Keratinocyte (primary cell): ENCODE results near the gene CCR8. TPM values are rescaled to one million over a fixed set of nuclear protein-coding genes. Genes with fewer than 3 reads are reported as not detected.

ENCODE experiments used
- DNase-seq: peaks from one replicate; pipeline ENCODE4 v3.0.0-alpha.2; 2011; ENCODE audit warnings: low read depth, missing footprints, low spot score
- FAIRE-seq: peaks from 2 replicates; lab custom pipeline; 2011; peaks lifted over from hg19 to GRCh38; lab: Jason Lieb, UNC
- H2AFZ ChIP-seq: 2 replicates; pipeline ENCODE4 v1.6.0; 2012; ENCODE audit warnings: low read length, control low read depth, inconsistent platforms; ENCODE audit not compliant: control insufficient read depth
- H3K27ac ChIP-seq: 2 replicates; pipeline ENCODE4 v1.5.1; 2011; ENCODE audit warnings: low read length; ENCODE audit not compliant: control insufficient read depth, insufficient read depth
- H3K27me3 ChIP-seq: 3 replicates; pipeline ENCODE4 v1.6.0; 2011; ENCODE audit warnings: low read length; ENCODE audit not compliant: control insufficient read depth, insufficient read depth; ENCODE audit errors: extremely low read depth
- H3K36me3 ChIP-seq, 2 experiments: 2 replicates in 1 of 2; 3 replicates in 1 of 2; pipeline ENCODE4 v1.5.1; 2011; ENCODE audit warnings: low read length in 2 of 2, mild to moderate bottlenecking in 1 of 2; ENCODE audit not compliant: control insufficient read depth in 2 of 2, insufficient read depth in 2 of 2; ENCODE audit errors: extremely low read depth in 1 of 2
- H3K4me1 ChIP-seq: 3 replicates; pipeline ENCODE4 v1.5.1; 2011; ENCODE audit warnings: low read length; ENCODE audit not compliant: control insufficient read depth, insufficient read depth; ENCODE audit errors: extremely low read depth
- H3K4me2 ChIP-seq: 3 replicates; pipeline ENCODE4 v1.6.0; 2011; ENCODE audit warnings: low read depth, low read length; ENCODE audit not compliant: control insufficient read depth, insufficient read depth; ENCODE audit errors: extremely low read depth
- H3K4me3 ChIP-seq, 3 experiments: fragments of 200-600 bp in 1 of 3; sonication (generic) in 1 of 3; 2 replicates in 2 of 3; 3 replicates in 1 of 3; pipeline ENCODE4 v1.5.1; 2011 to 2016; ENCODE audit warnings: low read length in 3 of 3, mild to moderate bottlenecking in 3 of 3, control low read depth in 2 of 3, inconsistent platforms in 1 of 3, low read depth in 1 of 3, mixed read lengths in 1 of 3, mixed run types in 1 of 3, moderate library complexity in 1 of 3; ENCODE audit not compliant: control insufficient read depth in 2 of 3, insufficient read depth in 2 of 3; ENCODE audit errors: extremely low read depth in 1 of 3
- H3K79me2 ChIP-seq: 2 replicates; pipeline ENCODE4 v1.6.0; 2012; ENCODE audit warnings: low read length; ENCODE audit not compliant: control insufficient read depth, insufficient read depth
- H3K9ac ChIP-seq: 3 replicates; pipeline ENCODE4 v1.6.0; 2011; ENCODE audit warnings: low read length; ENCODE audit not compliant: control insufficient read depth, insufficient read depth; ENCODE audit errors: extremely low read depth
- H3K9me1 ChIP-seq: 3 replicates; pipeline ENCODE4 v1.6.0; 2011; ENCODE audit warnings: low read length; ENCODE audit not compliant: control insufficient read depth, insufficient read depth; ENCODE audit errors: extremely low read depth
- H3K9me3 ChIP-seq: 2 replicates; pipeline ENCODE4 v1.5.1; 2012; ENCODE audit warnings: low read depth, low read length; ENCODE audit not compliant: control insufficient read depth
- H4K20me1 ChIP-seq: 3 replicates; pipeline ENCODE4 v1.6.0; 2011; ENCODE audit warnings: low read length; ENCODE audit not compliant: control insufficient read depth, insufficient read depth; ENCODE audit errors: extremely low read depth
- CTCF ChIP-seq, 3 experiments: IDR thresholded peaks in 1 of 3; conservative IDR thresholded peaks in 1 of 3; optimal IDR thresholded peaks in 1 of 3; 2 replicates in 2 of 3; 3 replicates in 1 of 3; pipeline versions ENCODE3 to v1.5.1; 2011; ENCODE audit warnings: low read length in 3 of 3, mild to moderate bottlenecking in 3 of 3, moderate library complexity in 2 of 3, control low read depth in 1 of 3, inconsistent platforms in 1 of 3; ENCODE audit not compliant: insufficient read depth in 2 of 3; ENCODE audit errors: extremely low read depth in 1 of 3
- EZH2 ChIP-seq: IDR thresholded peaks from one replicate; pipeline ENCODE4 v1.6.1; 2012; ENCODE audit warnings: inconsistent platforms, mild to moderate bottlenecking, low read length, moderate library complexity
- dilution Hi-C: fragments of 300-500 bp; cut with MboI; formaldehyde crosslinking; loops from one replicate; pipeline ENCODE4 v1.7.0; 2020; ENCODE audit warnings: low sequenced_read_pairs; ENCODE audit not compliant: extremely low pct_ligation_motif_present
- polyA plus RNA-seq, 5 experiments: library from polyadenylated mRNA; depleted of rRNA in 3 of 5; stranded (reverse) in 3 of 5; stranded (forward) in 1 of 5; unstranded in 1 of 5; fragments of >200 nt; gene quantifications; 1 replicate in 1 of 5; 2 replicates in 3 of 5; 3 replicates in 1 of 5; pipeline versions ENCODE4 v1.2.1 to v1.2.3, GENCODE V29; 2011 to 2012; ENCODE audit warnings: missing spikeins in 2 of 5, low read depth in 1 of 5, low replicate concordance in 1 of 5

Gene CCR8
- polyA plus RNA-seq, 1 donor (not counting 4 experiments of a cell fraction or from before 2014, with no cell fraction given), result not detected

- dilution Hi-C loops, result no loop called here
- H3K4me3 ChIP-seq, result no peak overlapping the region
- FAIRE-seq, result no peak
Observed at GRCh38 chr3:39334205-39334604, 4.7 kb downstream of the CCR8 start.

DNA sequence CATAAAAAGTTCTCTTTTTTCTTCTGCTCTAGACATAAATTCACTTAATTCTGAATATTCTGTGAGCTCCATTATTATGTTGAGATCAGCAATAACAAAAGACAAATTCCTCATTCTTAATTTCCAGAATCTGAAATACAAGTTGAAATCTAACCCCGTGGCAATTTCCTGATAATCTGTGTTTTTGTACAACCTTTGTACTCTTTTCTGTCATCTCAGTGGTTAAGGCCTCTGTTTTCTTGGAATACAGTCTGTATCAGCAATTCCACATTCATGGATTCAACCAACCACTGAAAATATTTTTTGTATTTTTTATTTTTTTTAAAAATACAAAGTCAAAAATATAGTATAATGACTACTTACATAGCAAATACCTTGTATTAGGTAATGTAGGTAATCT is 8.7 kb downstream of the CCR8 start:
- no peak for FAIRE-seq

More at GRCh38 chr3:39334205-39334604, 4.7 kb downstream of the CCR8 start:
- no peaks in the 10 kb centered on the region for H3K79me2 ChIP-seq
- H3K9me3 ChIP-seq, result no peaks in the 10 kb centered on the region
- no peaks in the 10 kb centered on the region for H3K4me1 ChIP-seq
- no peaks in the 10 kb centered on the region for H3K27me3 ChIP-seq
- no peak overlapping the region for H3K9ac ChIP-seq
- H3K27ac ChIP-seq, result no peak overlapping the region
- no peak overlapping the region for H2AFZ ChIP-seq
- no peak for DNase-seq
- no peaks in the 10 kb centered on the region for H3K36me3 ChIP-seq
- no peak for TF ChIP-seq CTCF (optimal IDR thresholded peaks at IDR 0.05 in 1 of 3, IDR thresholded peaks at IDR 0.05 in 1 of 3, conservative IDR thresholded peaks at IDR 0.05 in 1 of 3; ENCODE audit: extremely low read depth in 1 of 3, insufficient read depth in 2 of 3, low read length in 3 of 3)
- no peak for TF ChIP-seq EZH2
- no peaks in the 10 kb centered on the region for H4K20me1 ChIP-seq
- no peak overlapping the region for H3K4me2 ChIP-seq
- H3K9me1 ChIP-seq, result no peaks in the 10 kb centered on the region

More for the DNA sequence above, 8.7 kb downstream of the CCR8 start:
- Histone ChIP-seq H3K4me1 (peaks cover 4% of the 10 kb centered on the region), H3K4me2 (no peak overlapping the region), H2AFZ (no peak overlapping the region), H3K9me1 (no peaks in the 10 kb centered on the region), H3K4me3 (no peak overlapping the region), H3K9me3 (no peaks in the 10 kb centered on the region), H3K27ac (no peak overlapping the region), H3K36me3 (no peaks in the 10 kb centered on the region), H4K20me1 (no peaks in the 10 kb centered on the region), H3K79me2 (no peaks in the 10 kb centered on the region), H3K9ac (no peak overlapping the region), H3K27me3 (no peaks in the 10 kb centered on the region)
- DNase-seq, result no peak
- dilution Hi-C loops, result no loop called here
- no peak for TF ChIP-seq EZH2
- TF ChIP-seq CTCF (optimal IDR thresholded peaks at IDR 0.05 in 1 of 3, IDR thresholded peaks at IDR 0.05 in 1 of 3, conservative IDR thresholded peaks at IDR 0.05 in 1 of 3; ENCODE audit: extremely low read depth in 1 of 3, insufficient read depth in 2 of 3, low read length in 3 of 3), result no peak
